Measurements from ENCODE around the gene LRP1B.

DNA sequence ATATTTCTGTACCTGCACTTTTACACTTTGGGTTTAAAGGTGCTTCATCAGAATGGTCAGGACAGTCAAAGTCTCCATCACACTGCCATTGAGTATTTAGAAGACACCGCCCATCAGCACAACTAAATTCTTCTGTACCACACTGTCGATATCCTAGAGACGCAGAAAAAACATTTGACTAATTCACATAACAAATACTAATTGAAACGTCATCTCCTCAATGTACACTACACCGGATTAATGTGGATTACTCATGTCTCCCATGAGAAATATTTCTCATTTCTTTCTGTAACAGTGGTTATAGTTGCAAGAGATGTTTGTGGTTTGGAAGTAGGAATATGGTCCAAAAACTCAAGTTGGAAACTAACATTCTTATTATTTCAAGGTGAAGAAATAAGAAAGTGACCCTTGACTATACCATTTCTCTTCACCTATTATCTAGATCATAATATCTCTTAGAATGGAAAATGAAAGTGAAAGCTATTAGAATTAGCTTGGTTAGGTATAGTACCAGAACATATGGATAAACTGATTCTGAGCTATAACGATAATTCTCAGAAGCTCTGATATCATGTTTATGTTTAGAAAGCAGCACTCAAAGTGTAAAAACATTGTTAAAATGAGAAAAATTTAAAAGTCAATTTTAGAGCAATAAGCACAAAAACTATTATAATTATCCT, 1627.7 kb downstream of the LRP1B start:
- TF ChIP-seq, protein P1, sequence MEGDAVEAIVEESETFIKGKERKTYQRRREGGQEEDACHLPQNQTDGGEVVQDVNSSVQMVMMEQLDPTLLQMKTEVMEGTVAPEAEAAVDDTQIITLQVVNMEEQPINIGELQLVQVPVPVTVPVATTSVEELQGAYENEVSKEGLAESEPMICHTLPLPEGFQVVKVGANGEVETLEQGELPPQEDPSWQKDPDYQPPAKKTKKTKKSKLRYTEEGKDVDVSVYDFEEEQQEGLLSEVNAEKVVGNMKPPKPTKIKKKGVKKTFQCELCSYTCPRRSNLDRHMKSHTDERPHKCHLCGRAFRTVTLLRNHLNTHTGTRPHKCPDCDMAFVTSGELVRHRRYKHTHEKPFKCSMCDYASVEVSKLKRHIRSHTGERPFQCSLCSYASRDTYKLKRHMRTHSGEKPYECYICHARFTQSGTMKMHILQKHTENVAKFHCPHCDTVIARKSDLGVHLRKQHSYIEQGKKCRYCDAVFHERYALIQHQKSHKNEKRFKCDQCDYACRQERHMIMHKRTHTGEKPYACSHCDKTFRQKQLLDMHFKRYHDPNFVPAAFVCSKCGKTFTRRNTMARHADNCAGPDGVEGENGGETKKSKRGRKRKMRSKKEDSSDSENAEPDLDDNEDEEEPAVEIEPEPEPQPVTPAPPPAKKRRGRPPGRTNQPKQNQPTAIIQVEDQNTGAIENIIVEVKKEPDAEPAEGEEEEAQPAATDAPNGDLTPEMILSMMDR (IDR thresholded peaks at IDR 0.05) = no peak
- no peak for TF ChIP-seq POLR2A (IDR thresholded peaks at IDR 0.05)

Measured in tibial nerve (tissue), 3 donors.